ENCODE measurements around the gene ALK.

DNA sequence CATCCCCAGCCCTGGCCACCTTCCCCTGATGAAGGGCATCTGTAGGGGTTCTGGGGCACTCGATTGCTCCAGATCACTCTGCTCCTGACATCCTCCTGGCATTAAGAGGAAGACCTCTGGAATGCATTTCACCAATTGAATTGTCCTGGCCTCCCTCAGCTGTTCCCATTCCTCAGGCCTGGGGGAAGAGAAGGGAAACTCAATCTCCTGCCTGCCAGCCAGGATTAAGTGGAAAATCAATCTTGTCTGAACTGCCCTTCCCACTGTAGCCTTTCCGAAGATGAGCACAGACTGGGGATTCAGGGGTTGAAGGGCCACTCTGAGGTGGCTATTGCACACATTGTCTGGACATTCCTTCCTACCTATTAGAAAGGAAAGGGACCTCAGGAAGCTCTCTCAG, 99.8 kb downstream of the ALK start:
- no peak for TF ChIP-seq ZNF274 (IDR thresholded peaks at IDR 0.05; ENCODE audit: low read depth, low read length)
- TF ChIP-seq YY1 (IDR thresholded peaks at IDR 0.05; ENCODE audit: insufficient read depth, insufficient read length): no peak

All from NT2/D1 (cell line).